Hepatic stellate cell (primary cell): ENCODE measurements around the gene PTPRU.

Source experiments
- DNase-seq: peaks from one replicate; pipeline ENCODE4 v3.0.0; 2011; ENCODE audit warnings: low spot score

The PTPRU gene

DNA sequence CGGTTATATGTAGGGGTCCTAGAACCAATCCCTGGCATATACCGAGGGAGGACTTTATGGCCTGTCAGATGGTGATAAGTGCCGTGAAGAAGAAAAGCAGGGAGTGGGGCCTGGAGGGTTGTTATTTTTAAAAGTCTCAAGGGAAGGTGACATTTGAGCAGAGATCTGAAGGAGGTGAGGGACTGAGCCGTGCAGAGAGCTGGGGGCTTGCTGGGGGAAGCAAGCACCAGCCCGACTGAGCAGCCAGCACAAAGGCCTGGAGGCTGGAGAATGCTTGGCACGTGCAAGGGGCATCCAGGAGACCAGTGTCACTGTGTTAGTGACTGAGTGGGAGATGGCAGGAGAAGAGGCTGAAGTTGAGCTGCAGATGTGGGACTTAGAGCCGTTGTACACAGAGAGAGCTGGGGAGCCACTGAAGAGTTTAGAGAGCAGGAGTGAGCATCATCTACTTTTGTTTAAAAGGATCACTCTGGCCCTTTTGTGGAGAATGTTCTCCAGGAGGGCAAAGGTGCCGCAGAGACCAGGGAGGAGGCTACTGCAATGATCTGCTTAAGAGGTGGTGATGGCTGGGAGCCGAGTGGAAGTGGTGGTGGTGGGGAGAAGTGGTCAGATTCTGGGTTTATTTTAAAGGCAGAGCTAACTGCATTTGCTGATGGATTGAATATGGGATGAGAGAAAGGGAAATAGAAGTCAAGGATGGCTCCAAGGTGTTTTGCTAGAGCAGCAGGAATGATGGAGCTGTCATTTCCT lies 31.2 kb downstream of the PTPRU start:
- no peak for DNase-seq

DNA sequence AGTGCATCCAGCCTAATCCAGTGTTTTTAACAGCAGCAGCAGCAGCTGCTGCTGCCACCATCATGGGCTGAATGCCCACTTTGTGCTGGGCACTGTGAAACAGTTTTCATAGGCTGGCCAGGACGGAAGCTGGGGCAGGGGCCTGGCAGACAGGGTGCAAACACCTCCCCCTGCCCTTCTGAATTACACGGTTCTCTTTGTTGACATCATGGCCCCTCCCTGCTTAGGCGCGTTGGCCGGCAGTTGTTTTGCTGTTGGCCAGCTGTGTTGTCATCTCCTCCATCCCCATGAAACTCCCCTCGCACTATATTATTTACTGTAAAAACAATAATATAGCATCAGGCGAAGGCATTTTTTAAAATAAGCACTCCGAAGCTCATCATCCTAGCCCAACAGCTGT lies 33.1 kb downstream of the PTPRU start:
- no peak for DNase-seq

DNA sequence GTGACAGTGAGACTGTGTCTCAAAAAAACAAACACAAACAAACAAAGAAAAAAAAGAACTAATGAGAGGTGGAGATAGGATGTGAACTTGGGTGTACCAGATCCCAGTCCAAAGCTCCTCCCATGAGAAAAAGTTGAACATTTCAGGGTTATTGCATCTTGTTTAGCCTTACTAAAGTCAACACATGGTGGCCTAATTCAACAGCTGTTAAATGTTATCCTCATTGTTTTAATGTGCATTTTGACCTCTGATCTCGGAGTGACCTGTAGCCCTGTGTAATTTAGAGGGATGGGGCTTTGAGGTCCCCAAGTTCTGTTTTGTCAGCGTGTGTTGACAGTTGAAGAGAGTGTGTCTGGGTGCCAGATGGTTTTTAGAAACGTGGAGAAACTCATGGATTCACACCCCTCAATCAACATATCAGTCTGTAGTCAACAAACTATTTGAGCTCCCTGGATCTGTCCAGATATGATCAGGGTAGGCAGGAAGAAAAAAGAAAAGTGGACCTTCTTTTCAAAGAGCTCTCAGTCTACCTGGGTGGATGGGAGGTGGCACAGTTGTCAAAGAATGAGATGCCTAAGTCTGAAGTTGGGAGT lies 34.7 kb downstream of the PTPRU start:
- DNase-seq = no peak

DNA sequence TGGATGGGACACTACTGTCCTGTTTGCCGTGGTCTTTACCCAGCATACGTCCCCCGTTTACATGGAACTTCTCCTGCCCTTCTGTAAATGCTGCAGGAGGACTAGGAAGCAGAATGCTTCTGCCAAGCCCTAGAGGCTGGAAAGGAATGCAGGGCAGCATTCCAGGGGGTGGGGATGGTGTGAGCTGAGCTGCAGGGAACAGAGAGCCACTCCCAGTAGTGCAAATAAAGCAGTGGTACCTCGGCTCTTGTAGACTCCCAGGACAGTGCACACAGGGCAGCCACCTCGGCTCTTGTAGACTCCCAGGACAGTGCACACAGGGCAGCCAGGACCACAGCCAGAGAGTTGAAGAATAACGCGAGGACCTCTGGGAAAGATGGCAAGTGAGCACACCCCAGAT lies 35.4 kb downstream of the PTPRU start:
- DNase-seq = peak; percentile 82

DNA sequence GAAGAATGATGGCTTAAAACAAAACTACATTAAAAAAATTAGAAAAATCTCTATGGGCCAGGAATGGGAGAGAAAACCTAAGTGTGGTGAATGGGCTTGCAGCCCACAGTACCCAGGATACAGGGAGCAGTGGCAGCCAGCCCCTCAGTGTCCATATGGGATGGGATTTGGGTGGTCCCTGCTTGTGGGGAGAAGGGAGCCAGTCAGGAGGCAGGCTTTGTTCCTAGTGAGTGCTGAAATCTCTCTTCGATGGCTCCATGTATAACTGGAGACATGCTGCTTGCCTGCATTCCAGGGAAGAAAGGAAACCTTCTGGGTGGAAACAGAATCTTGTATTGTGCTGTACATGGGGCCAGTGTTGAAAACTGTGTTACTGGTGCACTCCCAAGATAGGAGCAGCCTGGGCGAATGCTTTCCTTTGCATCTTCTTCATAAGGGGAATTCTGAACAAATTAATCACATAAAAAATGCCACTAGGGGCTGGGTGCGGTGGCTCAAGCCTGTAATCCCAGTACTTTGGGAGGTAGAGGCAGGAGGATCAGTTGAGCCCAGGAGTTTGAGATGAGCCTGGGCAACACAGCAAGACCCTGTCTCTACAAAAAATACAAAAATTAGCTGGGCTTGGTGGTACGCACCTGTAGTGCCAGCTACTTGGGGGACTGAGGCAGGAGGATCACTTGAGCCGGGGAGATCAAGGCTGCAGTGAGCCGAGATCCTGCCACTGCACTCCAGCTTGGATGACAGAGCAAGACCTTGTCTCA lies 36.0 kb downstream of the PTPRU start:
- no peak for DNase-seq

DNA sequence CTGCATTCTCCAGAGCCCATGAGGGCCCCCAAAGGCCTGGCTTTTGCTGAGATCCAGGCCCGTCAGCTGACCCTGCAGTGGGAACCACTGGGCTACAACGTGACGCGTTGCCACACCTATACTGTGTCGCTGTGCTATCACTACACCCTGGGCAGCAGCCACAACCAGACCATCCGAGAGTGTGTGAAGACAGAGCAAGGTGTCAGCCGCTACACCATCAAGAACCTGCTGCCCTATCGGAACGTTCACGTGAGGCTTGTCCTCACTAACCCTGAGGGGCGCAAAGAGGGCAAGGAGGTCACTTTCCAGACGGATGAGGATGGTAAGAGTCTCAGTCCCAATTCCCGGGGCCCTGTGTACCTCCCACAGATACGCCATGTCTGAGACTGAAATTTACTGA lies 39.1 kb downstream of the PTPRU start:
- DNase-seq = no peak

DNA sequence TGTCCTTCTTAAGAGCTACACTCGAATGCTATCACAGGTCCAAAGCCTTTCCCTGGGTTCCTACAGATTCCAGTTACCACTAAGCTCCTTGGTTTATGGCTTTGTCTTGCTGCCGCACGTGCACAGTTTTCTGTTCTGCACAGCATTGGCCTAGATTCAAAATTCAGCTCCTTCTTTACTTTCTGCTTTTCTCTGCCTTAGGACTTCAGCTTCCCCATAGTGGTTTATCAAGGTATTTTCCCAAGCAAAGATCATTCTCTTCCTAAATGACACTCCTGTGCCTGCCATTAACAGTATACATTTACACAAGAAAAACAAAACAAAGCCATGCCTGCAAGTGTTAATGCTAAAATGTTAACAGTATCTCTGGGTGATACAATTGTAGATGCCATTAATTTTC lies 41.8 kb downstream of the PTPRU start:
- no peak for DNase-seq

DNA sequence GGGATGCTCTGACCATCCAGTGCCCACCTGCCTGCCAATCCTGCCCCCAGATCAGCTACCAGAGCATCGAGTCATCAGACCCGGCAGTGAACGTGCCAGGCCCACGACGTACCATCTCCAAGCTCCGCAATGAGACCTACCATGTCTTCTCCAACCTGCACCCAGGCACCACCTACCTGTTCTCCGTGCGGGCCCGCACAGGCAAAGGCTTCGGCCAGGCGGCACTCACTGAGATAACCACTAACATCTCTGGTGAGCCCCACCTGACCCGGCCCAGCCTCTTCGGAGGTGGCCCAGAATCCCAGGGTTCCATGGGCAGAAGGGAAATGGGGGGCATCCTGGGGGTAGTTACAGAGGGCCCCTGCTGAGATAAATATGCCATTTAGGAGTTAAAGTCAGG lies 43.1 kb downstream of the PTPRU start:
- no peak for DNase-seq

DNA sequence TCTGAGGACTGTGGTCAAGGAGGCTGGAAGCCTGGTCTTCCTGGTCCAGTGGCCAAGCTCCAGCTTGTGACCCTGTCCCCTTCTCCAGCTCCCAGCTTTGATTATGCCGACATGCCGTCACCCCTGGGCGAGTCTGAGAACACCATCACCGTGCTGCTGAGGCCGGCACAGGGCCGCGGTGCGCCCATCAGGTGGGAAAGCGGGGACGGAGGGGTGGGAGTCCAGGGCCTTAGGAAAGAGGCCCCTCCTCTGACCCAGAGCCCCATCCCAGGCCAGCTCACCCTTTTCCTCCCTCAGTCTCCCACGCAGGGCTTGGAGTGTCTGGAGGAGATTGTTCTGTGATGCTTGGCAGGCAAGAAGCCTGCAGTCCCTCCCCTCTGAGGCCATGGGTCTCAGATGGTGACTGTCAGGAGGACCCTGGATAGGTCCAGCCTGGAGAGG lies 43.6 kb downstream of the PTPRU start:
- DNase-seq = no peak

DNA sequence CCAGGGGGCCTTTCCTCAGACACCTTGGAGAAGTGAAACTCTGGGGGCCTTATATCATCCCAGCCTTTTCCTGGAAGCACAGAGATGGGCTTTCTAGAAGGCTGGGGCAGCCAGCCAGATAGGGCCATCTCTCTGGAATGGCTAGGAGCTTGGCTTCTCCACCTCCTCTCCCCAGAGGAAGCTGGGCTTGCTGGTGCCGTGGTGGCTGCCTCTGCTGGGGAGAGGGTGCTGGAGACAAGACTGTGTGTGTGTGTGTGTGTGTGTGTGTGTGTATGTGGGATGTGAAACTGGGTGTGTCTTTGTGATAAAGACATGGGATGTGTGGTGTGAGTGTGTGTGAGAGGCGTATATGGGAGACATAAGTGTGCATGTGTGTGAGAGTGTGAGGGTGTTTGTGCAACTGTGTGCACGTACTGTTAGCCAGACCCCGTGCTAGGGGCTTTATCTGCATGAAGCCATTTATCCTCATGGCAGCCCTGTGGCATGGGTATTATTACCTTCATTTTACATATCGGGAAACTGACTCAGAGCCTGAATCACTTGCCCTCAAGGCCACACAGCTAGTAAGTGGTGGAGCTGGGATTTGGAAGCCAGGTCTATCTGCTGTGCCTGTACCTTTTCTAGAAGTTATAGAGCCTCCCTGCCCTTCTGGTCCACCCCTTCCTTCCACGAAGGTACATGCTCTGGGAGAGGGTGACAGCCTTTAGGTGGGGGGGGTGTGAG lies 44.2 kb downstream of the PTPRU start:
- DNase-seq = no peak

DNA sequence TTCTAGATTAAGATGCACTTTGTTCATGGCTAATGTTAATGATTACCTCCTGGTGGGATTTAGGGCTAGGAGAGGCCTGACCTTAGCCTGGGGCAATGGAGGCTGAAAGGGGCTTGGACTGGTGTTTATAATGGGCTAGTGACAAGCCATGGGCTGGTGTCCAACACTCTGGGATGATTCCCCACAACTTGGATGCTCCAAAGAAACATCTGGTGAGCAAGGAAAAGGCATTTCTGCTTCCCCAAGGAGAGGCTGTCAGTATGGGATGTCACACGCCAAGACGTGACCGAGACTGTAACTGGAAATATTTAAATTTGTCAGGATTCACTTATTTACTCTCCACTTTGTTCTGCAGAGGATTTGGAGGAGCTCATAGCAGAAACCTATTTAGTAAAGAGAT lies 45.2 kb downstream of the PTPRU start:
- no peak for DNase-seq

DNA sequence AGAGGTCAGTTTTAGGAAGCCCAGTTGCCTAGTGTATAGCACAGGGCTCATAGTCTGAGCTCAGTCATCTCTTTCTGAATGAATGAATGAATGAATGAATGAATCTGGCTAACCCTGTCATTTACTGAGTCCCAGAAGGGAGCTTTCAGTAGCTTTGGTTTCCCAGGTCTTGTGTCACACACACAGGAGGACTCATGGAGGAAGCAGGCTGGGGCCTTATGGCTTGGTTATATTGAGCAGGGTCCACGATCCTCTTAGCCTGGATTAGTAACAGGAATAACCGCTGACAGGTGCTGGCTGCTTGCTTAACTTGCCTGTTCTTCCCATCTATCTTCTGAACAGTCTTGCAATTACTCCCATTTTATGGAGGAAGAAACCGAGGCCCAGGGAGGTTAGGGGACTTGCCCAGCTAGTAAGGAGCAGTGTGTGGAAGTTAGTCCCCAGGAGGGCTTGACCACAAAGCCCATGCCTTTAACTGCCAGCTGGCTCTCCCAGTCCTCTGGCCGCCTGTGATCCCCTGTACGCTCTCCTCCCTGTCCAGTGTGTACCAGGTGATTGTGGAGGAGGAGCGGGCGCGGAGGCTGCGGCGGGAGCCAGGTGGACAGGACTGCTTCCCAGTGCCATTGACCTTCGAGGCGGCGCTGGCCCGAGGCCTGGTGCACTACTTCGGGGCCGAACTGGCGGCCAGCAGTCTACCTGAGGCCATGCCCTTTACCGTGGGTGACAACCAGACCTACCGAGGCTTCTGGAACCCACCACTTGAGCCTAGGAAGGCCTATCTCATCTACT lies 46.0 kb downstream of the PTPRU start:
- no peak for DNase-seq

DNA sequence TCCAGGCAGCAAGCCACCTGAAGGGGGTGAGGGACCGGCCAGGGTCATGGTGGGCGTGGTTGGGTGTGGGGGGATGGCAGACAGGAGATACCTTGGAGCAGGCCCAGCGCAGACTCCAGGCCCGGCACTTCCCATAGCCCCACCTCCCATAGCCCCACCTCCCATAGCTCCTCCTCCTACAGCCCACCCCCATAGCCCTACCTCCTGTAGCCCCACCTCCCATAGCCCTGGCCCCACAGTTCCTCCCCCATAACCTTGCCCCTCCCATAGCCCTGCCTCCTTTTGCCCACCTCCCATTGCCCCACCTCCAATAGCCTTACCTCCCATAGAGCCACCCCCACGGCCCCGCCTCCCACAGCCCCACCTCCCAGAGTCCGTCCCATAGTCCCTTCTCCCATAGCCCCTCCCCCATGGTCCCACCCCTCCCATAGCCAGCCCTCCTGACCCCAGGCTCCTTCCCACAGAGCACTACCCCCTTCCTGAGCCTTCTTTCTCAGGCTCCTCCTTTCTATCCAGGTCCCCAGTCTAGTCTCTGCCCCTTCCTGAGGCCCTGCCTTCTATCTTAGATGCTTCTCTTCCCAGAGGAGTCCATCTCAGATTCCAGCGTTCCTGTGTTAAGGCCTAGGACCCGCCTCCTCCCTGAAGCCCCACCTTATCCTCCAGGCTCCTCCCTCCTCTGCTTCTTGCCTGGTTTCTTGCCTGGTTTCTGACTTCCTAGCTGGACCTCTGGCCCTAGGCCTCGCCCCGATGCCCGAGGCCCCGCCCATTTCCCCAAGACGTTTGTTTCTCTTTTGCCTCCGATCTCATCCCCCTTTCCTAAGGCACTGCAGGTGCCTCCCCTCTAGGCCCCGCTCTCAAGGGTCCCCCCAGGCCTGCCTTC lies 46.8 kb downstream of the PTPRU start:
- DNase-seq = peak; percentile 52

DNA sequence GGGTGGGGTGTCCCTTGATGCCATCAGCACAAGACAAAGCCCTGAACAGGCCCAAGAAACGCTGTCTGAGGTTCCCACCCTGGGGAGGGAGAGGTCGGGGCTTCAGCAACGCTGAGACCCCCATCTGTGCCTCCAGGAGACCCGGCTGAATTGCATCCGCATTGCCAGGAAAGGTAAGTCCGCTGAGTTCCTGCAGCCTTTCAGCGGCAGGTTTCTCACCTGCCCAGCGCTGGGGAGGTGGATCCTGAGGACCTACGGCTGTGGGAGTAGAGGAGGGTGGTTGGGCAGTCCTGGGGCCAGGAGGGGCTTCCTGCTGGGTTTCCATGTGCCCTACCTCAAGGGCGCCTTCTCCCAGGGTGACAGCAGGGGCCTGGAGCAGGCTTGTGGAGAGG lies 47.5 kb downstream of the PTPRU start:
- DNase-seq = no peak

DNA sequence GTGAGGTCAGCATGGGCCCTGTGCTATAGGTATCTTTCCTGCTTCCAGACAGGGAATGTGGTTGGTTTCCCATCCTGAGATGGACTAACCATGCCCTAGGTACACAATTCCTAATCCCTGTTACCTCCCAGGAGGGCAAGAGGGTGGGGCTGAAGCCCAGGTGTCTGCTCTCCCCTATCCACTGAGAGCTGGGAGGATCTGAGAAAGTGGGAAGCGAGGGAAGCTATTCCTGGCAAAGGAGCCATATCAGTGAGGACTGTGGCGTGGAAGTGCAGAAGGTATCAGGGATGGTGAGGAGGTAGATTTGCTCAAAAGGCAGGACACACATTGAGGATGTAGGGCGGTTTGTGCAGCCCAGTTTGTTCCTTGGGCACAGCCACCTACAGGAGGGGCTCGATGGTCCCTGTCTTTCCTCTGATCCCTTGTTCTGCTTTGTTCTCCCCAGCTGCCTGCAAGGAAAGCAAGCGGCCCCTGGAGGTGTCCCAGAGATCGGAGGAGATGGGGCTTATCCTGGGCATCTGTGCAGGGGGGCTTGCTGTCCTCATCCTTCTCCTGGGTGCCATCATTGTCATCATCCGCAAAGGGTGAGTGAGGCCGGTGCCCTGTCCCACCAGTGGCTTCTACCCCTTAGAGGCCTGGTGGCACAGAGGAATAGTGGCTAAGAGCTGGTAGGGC lies 48.1 kb downstream of the PTPRU start:
- no peak for DNase-seq

DNA sequence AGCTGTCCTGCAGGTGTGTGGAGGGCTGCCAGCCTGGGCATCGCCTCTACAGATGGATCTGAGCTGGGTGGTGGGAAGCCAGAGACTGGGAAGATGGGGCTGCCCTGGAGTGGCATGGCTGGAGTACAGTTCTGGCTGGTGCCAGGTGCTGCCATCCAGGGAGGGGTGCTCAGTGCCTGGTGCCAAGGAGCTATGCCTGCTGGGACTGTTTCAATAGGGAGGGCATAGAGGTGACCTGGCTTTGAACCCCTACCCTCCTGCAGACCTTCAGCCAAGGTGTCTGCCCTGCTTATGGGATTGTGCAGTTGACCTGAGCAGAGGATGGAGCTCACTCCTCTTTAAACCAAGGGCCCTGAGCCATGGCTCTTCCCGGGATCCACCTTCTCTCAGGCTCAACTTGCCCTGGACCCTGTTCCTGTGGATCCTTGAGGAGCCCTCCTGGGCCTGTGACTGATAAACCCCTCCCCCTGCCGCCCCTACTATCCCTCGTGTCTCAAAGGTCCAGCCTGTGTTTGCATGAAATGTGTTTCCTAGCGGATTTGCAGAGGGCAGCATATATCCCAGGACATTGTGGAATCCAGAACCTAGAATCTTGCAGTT lies 48.7 kb downstream of the PTPRU start:
- DNase-seq = no peak

DNA sequence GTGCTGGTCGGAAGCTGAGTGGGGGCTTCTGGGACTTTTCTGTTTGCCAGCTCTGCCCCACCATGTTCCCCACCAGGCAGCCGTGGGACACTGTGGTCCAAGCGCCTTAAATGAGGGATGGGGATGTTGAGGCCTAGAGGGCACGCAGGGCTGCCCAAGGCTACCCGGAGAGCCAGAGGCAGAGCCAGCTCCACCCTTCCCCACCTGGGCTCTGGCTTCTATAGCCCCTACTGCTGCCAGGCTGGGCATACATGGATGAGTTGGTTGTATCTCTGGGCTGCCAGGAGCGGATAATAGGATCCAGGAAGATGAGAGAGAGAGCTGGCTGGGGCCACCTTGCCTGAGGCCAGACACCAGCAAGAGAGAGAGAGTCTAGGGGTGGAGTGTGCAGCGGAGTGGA lies 49.4 kb downstream of the PTPRU start:
- DNase-seq = no peak

DNA sequence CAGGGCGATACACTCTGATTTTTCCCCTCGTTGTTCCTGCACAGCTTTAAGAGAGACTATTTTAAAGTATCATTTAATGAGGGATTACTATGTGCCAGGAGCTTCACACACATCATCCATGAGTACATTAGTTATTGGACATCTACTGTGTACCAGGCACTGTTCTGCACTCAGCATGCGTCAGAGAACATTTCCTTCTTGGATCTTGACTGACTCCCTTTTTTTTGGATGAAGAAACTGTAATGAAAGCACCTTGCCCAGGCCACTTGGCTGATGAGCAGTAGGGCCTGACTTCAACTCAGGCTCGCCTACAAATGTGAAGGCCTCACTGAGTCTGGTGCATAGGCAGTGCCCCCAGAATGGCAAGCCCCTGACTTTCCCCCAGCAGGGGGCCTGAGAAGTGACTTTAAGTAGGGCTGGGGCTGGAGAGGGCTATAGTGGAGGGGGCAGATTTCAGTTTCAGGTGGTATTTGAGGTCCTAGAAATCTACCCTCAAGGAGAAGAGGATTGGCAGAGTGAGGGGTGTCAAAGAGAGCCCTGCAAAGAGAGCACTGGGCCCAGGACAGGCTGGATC lies 50.0 kb downstream of the PTPRU start:
- DNase-seq = no peak

DNA sequence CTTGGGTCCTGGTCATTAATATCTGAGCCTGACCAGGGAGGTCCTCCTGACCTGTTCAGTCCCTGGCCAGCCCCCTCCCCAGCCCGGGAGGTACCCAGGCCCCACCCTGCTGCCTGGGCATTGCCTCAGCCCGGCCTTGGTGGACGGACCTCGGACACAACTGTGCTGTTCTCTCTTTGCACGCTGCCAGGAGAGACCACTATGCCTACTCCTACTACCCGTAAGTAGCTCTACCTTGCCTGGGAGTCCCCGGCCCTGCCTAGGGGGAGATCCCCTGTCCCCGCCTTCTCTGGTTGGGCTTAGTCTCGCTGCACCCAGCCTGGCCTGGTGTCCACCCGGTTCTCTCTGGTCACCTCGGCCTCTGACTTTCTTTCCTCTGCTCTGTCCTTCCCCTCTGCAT lies 53.2 kb downstream of the PTPRU start:
- DNase-seq = no peak
